OCI-LY3 (cell line): ENCODE results near the gene P2RX6.

Experiments used
- EZH2phosphoT487 ChIP-seq: fragments of 200-600 bp; shearing (Covaris generic); IDR thresholded peaks from 2 replicates; pipeline ENCODE4 v1.6.1; 2018; ENCODE audit warnings: antibody characterized with exemption, mixed run types, low read depth
- TF ChIP-seq, protein P1 (sequence below): fragments of 200-600, 300-600 bp; sonication (generic); IDR thresholded peaks from 2 replicates; pipeline ENCODE4 v1.5.1; 2014; ENCODE audit warnings: antibody characterized with exemption, low read length, low read depth

DNA sequence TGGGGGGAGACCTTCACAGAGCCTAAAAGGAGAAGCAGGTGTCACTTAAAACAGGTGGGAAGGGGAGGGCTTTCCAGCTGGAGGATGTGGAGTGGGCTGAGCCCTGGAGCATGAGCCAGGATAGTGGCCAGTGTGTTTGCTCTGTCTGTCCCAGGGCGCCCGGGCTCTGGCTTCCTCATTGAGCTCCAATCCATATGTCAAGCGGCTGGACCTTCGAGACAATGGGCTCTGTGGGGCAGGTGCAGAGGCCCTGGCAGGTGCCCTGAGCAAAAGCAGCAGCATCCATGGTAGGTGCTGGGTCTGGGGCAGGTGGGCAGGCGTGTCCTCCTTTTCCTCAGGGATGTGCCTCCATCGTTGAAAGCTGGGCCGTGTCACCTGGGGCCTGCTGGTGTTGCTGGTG is 32.8 kb downstream of the P2RX6 start:
- TF ChIP-seq, protein P1, sequence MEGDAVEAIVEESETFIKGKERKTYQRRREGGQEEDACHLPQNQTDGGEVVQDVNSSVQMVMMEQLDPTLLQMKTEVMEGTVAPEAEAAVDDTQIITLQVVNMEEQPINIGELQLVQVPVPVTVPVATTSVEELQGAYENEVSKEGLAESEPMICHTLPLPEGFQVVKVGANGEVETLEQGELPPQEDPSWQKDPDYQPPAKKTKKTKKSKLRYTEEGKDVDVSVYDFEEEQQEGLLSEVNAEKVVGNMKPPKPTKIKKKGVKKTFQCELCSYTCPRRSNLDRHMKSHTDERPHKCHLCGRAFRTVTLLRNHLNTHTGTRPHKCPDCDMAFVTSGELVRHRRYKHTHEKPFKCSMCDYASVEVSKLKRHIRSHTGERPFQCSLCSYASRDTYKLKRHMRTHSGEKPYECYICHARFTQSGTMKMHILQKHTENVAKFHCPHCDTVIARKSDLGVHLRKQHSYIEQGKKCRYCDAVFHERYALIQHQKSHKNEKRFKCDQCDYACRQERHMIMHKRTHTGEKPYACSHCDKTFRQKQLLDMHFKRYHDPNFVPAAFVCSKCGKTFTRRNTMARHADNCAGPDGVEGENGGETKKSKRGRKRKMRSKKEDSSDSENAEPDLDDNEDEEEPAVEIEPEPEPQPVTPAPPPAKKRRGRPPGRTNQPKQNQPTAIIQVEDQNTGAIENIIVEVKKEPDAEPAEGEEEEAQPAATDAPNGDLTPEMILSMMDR = no peak
- TF ChIP-seq EZH2phosphoT487 = no peak
